ENCODE measurements around the gene EFHC1. TPM values are rescaled to one million over a fixed set of nuclear protein-coding genes. Genes with fewer than 3 reads are reported as not detected.

The EFHC1 gene
- total RNA-seq, 1 experiment from 2014 or later: 35.3 TPM

GRCh38 chr6:52500238-52501129 lies 80.3 kb downstream of the EFHC1 start:
- no peak for DNase-seq (ENCODE audit: extremely low read depth, low read depth)

GRCh38 chr6:52502306-52503029 lies 82.3 kb downstream of the EFHC1 start:
- no peak for DNase-seq (ENCODE audit: extremely low read depth, low read depth)

GRCh38 chr6:52503323-52503747 lies 83.2 kb downstream of the EFHC1 start:
- DNase-seq (ENCODE audit: extremely low read depth, low read depth): no peak

- peak; percentile 85 for DNase-seq (ENCODE audit: extremely low read depth, low read depth)
These were observed 84.0 kb downstream of the EFHC1 start for GRCh38 chr6:52503851-52504781.

- DNase-seq (ENCODE audit: extremely low read depth, low read depth): no peak
These were observed 84.6 kb downstream of the EFHC1 start for GRCh38 chr6:52504782-52505136.

- no peak for DNase-seq (ENCODE audit: extremely low read depth, low read depth)
These were observed 85.7 kb downstream of the EFHC1 start for GRCh38 chr6:52505726-52506409.

- DNase-seq (ENCODE audit: extremely low read depth, low read depth): no peak
These were observed 86.3 kb downstream of the EFHC1 start for GRCh38 chr6:52506476-52506875.

GRCh38 chr6:52507557-52508260 lies 87.6 kb downstream of the EFHC1 start:
- DNase-seq (ENCODE audit: extremely low read depth, low read depth): no peak

GRCh38 chr6:52508261-52508739 lies 88.2 kb downstream of the EFHC1 start:
- DNase-seq (ENCODE audit: extremely low read depth, low read depth): no peak

- DNase-seq (ENCODE audit: extremely low read depth, low read depth): no peak
These were observed 89.4 kb downstream of the EFHC1 start for GRCh38 chr6:52509281-52510212.

GRCh38 chr6:52510213-52510562 lies 90.0 kb downstream of the EFHC1 start:
- DNase-seq (ENCODE audit: extremely low read depth, low read depth): no peak

GRCh38 chr6:52511163-52511562 lies 91.0 kb downstream of the EFHC1 start:
- DNase-seq (ENCODE audit: extremely low read depth, low read depth): no peak

GRCh38 chr6:52511572-52512151 lies 91.5 kb downstream of the EFHC1 start:
- DNase-seq (ENCODE audit: extremely low read depth, low read depth): no peak

GRCh38 chr6:52512199-52512598 lies 92.1 kb downstream of the EFHC1 start:
- DNase-seq (ENCODE audit: extremely low read depth, low read depth): no peak

- no peak for DNase-seq (ENCODE audit: extremely low read depth, low read depth)
These were observed 93.3 kb downstream of the EFHC1 start for GRCh38 chr6:52513464-52513863.

- DNase-seq (ENCODE audit: extremely low read depth, low read depth): no peak
These were observed 93.8 kb downstream of the EFHC1 start for GRCh38 chr6:52513896-52514295.

GRCh38 chr6:52514514-52514913 lies 94.4 kb downstream of the EFHC1 start:
- DNase-seq (ENCODE audit: extremely low read depth, low read depth): no peak
